HepG2 (cell line): Measurements from ENCODE around the gene VSIG10L2. TPM values are rescaled to one million over a fixed set of nuclear protein-coding genes. Genes with fewer than 3 reads are reported as not detected.

Experiments
- ATAC-seq: fragments of 200-7000 bp; cut with Tn5 transposase; 3 replicates; pipeline ENCODE4 v1.9.1; 2020; ENCODE audit warnings: mild to moderate bottlenecking, moderate library complexity
- BruUV-seq: library from RNA; stranded (reverse); fragments of 400-500 nt; replicated peaks from 2 replicates; lab custom pipeline; 2021; lab: Mats Ljungman, UMichigan
- CTCF ChIA-PET: fragments of 300-600 bp; formaldehyde crosslinking; extraction: SDS; loops from one replicate; lab custom pipeline; 2021; ENCODE audit warnings: low total read pairs, inconsistent platforms, low intra/inter-chr PET ratio; lab: Yijun Ruan, JAX
- POLR2A ChIA-PET: fragments of 350-600 bp; sonication (Branson Sonifier 250); formaldehyde crosslinking; loops from one replicate; lab custom pipeline; 2020; ENCODE audit warnings: antibody characterized with exemption, inconsistent platforms; lab: Yijun Ruan, JAX
- DNase-seq: peaks from one replicate; pipeline ENCODE4 v3.0.0-alpha.2; 2015; ENCODE audit warnings: low spot score
- FAIRE-seq: peaks from 3 replicates; lab custom pipeline; 2011; peaks lifted over from hg19 to GRCh38; lab: Jason Lieb, UNC
- H2AFZ ChIP-seq: one replicate; pipeline ENCODE4 v1.6.1; 2011; ENCODE audit warnings: low read length, inconsistent platforms
- H3K27ac ChIP-seq: fragments of 300-600 bp; 3 replicates; pipeline ENCODE4 v1.8.0; 2011; ENCODE audit warnings: mixed run types, mild to moderate bottlenecking, mixed read lengths, low read length, inconsistent platforms; ENCODE audit not compliant: insufficient read depth; ENCODE audit errors: extremely low read length
- H3K27me3 ChIP-seq, 2 experiments: fragments of 200-600 bp in 1 of 2; 2 replicates in 1 of 2; 3 replicates in 1 of 2; pipeline versions ENCODE4 v1.6.0 to v1.8.0; 2011; ENCODE audit warnings: low read length in 2 of 2, mild to moderate bottlenecking in 2 of 2, moderate library complexity in 2 of 2, inconsistent platforms in 1 of 2; ENCODE audit not compliant: insufficient read depth in 2 of 2, control insufficient read depth in 1 of 2
- H3K36me3 ChIP-seq, 2 experiments: fragments of 200-600 bp in 1 of 2; replicated peaks in 1 of 2; 2 replicates in 1 of 2; 3 replicates in 1 of 2; pipeline versions ENCODE4 v1.5.1 to v1.8.0; 2011; ENCODE audit warnings: low read length in 2 of 2, inconsistent platforms in 1 of 2; ENCODE audit not compliant: insufficient read depth in 2 of 2, control insufficient read depth in 1 of 2
- H3K4me1 ChIP-seq: 2 replicates; pipeline ENCODE4 v1.5.1; 2012; ENCODE audit warnings: low read length, inconsistent platforms; ENCODE audit not compliant: insufficient read depth
- H3K4me2 ChIP-seq: 2 replicates; pipeline ENCODE4 v1.6.0; 2011; ENCODE audit warnings: low read depth, low read length, inconsistent platforms
- H3K4me3 ChIP-seq, 3 experiments: fragments of 200-600 bp in 1 of 3; sonication (generic), shearing (Covaris generic) in 1 of 3; replicated peaks in 1 of 3; 2 replicates each; pipeline ENCODE4 v1.5.1; 2011 to 2016; ENCODE audit warnings: low read length in 3 of 3, inconsistent platforms in 2 of 3, low read depth in 2 of 3, mild to moderate bottlenecking in 2 of 3, control low read depth in 1 of 3, mixed read lengths in 1 of 3; ENCODE audit not compliant: insufficient read depth in 1 of 3
- H3K79me2 ChIP-seq: one replicate; pipeline ENCODE4 v1.6.1; 2011; ENCODE audit warnings: low read length, inconsistent platforms; ENCODE audit not compliant: insufficient read depth
- H3K9ac ChIP-seq: 2 replicates; pipeline ENCODE4 v1.6.0; 2011; ENCODE audit warnings: mild to moderate bottlenecking, low read depth, low read length, inconsistent platforms; ENCODE audit not compliant: insufficient read depth
- H3K9me3 ChIP-seq: 2 replicates; pipeline ENCODE4 v1.5.1; 2012; ENCODE audit warnings: mild to moderate bottlenecking, low read length
- H4K20me1 ChIP-seq: 2 replicates; pipeline ENCODE4 v1.6.0; 2011; ENCODE audit warnings: inconsistent platforms, mild to moderate bottlenecking, low read length, moderate library complexity; ENCODE audit not compliant: insufficient read depth
- ASH2L ChIP-seq: fragments of 300-600, 200-600 bp; sonication (generic); IDR thresholded peaks from 2 replicates; pipeline ENCODE4 v1.7.0; 2017; ENCODE audit warnings: low read depth, mild to moderate bottlenecking, moderate library complexity, mixed read lengths, low read length; ENCODE audit not compliant: insufficient read length
- DDIT3 ChIP-seq: sonication (generic); formaldehyde crosslinking; IDR thresholded peaks from 2 replicates; pipeline ENCODE4 v1.4.0; 2020; ENCODE audit warnings: mild to moderate bottlenecking, missing genetic modification reagents
- E2F2 ChIP-seq: sonication (generic); formaldehyde crosslinking; IDR thresholded peaks from 2 replicates; pipeline ENCODE4 v1.4.0; 2020; ENCODE audit warnings: missing genetic modification reagents, borderline replicate concordance
- GABPA ChIP-seq, 2 experiments: IDR thresholded peaks; 2 replicates each; pipeline ENCODE4 v1.6.1; 2011 to 2016; ENCODE audit warnings: low read depth in 2 of 2, low read length in 1 of 2, missing biosample characterization in 1 of 2, missing genetic modification characterization in 1 of 2
- HIVEP1 ChIP-seq: sonication (generic); formaldehyde crosslinking; IDR thresholded peaks from 2 replicates; pipeline ENCODE4 v1.4.0; 2020; ENCODE audit warnings: mild to moderate bottlenecking, missing genetic modification reagents
- MAFG ChIP-seq: sonication (generic); formaldehyde crosslinking; IDR thresholded peaks from 2 replicates; pipeline ENCODE4 v1.5.1; 2020; ENCODE audit warnings: mild to moderate bottlenecking, missing genetic modification reagents
- MTA3 ChIP-seq: sonication (generic); formaldehyde crosslinking; IDR thresholded peaks from 2 replicates; pipeline ENCODE4 v1.4.0; 2020; ENCODE audit warnings: missing genetic modification reagents
- MXD3 ChIP-seq: IDR thresholded peaks from 2 replicates; pipeline ENCODE4 v1.6.1; 2016; ENCODE audit warnings: mild to moderate bottlenecking, missing biosample characterization, missing genetic modification reagents
- MZF1 ChIP-seq: sonication (generic); formaldehyde crosslinking; IDR thresholded peaks from 2 replicates; pipeline ENCODE4 v1.8.1; 2023; ENCODE audit warnings: mild to moderate bottlenecking, missing genetic modification reagents, borderline replicate concordance
- TEAD3 ChIP-seq: optimal IDR thresholded peaks from 2 replicates; pipeline ENCODE3; 2016; ENCODE audit warnings: borderline replicate concordance
- ZNF503 ChIP-seq: sonication (generic); formaldehyde crosslinking; IDR thresholded peaks from 2 replicates; pipeline ENCODE4 v1.4.0; 2020; ENCODE audit warnings: missing genetic modification reagents
- WGBS: methylation state at CpG from one replicate; pipeline ENCODE4 v1.1.6; 2017; ENCODE audit warnings: low lambda C conversion rate; 5-methylcytosine and 5-hydroxymethylcytosine counted together
- in situ Hi-C: cut with HindIII; loops from 2 replicates; pipeline ENCODE4 v1.10.0; 2017; ENCODE audit warnings: low pct_unique_long_range_greater_than_20kb; ENCODE audit not compliant: extremely low pct_ligation_motif_present
- intact Hi-C: fragments of 100-400 bp; cut with micrococcal nuclease; formaldehyde crosslinking; loops from one replicate; pipeline ENCODE4 v1.10.0; 2022; ENCODE audit not compliant: unreplicated experiment
- polyA plus RNA-seq, 8 experiments: library from polyadenylated mRNA; depleted of rRNA in 3 of 8; stranded (reverse) in 7 of 8; unstranded in 1 of 8; fragments of >200 nt; fragmentation: Illumina TruSeq in 4 of 8; extraction: Trizol in 4 of 8; gene quantifications; 2 replicates each; pipeline versions ENCODE4 v1.2.1 to v1.2.3, GENCODE V29; 2011 to 2016; ENCODE audit warnings: low read depth in 4 of 8, missing spikeins in 1 of 8, mixed read lengths in 1 of 8; ENCODE audit not compliant: insufficient read depth in 1 of 8
- total RNA-seq, 5 experiments: library from RNA; depleted of rRNA; stranded (reverse); fragments of >200 nt; fragmentation: Illumina TruSeq; extraction: Trizol; gene quantifications; 2 replicates each; pipeline ENCODE4 v1.2.3, GENCODE V29; 2016; ENCODE audit warnings: low read depth in 1 of 5

VSIG10L2 gene
- total and polyA plus RNA-seq, 2 of the 13 experiments (the other 11 are each of a cell fraction or from before 2014, with no cell fraction given), result 0.21 TPM; not detected in 1

GRCh38 chr11:125968354-125968753, 22.5 kb downstream of the VSIG10L2 start (continued):
- TF ChIP-seq HIVEP1 (CRISPR knock-in tag), result no peak
- TF ChIP-seq MAFG (CRISPR knock-in tag), result no peak
- TF ChIP-seq E2F2 (CRISPR knock-in tag), result no peak
- TF ChIP-seq MZF1 (CRISPR knock-in tag), result no peak
- peak; percentile 43 for TF ChIP-seq ASH2L
- no peak for TF ChIP-seq DDIT3 (CRISPR knock-in tag)
- no peak for TF ChIP-seq ZNF503 (CRISPR knock-in tag)
- no peak for TF ChIP-seq GABPA (IDR thresholded peaks at IDR 0.05; ENCODE audit: low read depth, low read length)
- TF ChIP-seq GABPA (CRISPR knock-in tag; IDR thresholded peaks at IDR 0.05; ENCODE audit: low read depth), result peak; percentile 46

- in situ Hi-C loops, result no loop called here
- ATAC-seq (no peak), DNase-seq (no peak), FAIRE-seq (no peak)
- no TSS peak for BruUV-seq
- peaks cover 0 to 3% of the 10 kb centered on the region in 2 experiments; a peak in 1 of 5 replicates for H3K36me3 ChIP-seq
- no peak overlapping the region for H2AFZ ChIP-seq
- peaks cover 28% of the 10 kb centered on the region for H3K4me1 ChIP-seq
- H3K79me2 ChIP-seq, result no peaks in the 10 kb centered on the region
- intact Hi-C loops, result no loop called here
- no peak overlapping the region for H3K9ac ChIP-seq
- H3K9me3 ChIP-seq, result no peaks in the 10 kb centered on the region
- no peak overlapping the region for H3K27ac ChIP-seq
- POLR2A ChIA-PET, result no interaction called here
- no peaks in the 10 kb centered on the region for H4K20me1 ChIP-seq
- CTCF ChIA-PET, result no interaction called here
- no peak overlapping the region for H3K4me2 ChIP-seq
- 96% methylated on average over 6 of the region's 6 CpGs for WGBS
- TF ChIP-seq MXD3, result no peak
- TF ChIP-seq MTA3, result no peak
- peak; percentile 30 for TF ChIP-seq TEAD3 (CRISPR knock-in tag)
- TF ChIP-seq, all 625 proteins: peak for 1
- Histone ChIP-seq H3K27me3 (no peaks in the 10 kb centered on the region), H3K4me3 (no peak overlapping the region)
These were observed 25.8 kb downstream of the VSIG10L2 start for GRCh38 chr11:125971618-125972017.
